GM12873 (cell line): ENCODE data around the gene AFDN.
A peak's percentile ranks its signal among the peaks of the same experiment; 100 is the strongest.

Source experiments
- TF ChIP-seq, protein P1 (sequence below): IDR thresholded peaks from 2 replicates; pipeline ENCODE4 v1.5.1; 2012; ENCODE audit warnings: low read depth, mild to moderate bottlenecking, moderate library complexity, low read length, control low read depth; ENCODE audit not compliant: insufficient read depth; ENCODE audit errors: missing control alignments

Gene AFDN

GRCh38 chr6:167888098-167888497 is 61.4 kb downstream of the AFDN start:
- TF ChIP-seq, protein P1, sequence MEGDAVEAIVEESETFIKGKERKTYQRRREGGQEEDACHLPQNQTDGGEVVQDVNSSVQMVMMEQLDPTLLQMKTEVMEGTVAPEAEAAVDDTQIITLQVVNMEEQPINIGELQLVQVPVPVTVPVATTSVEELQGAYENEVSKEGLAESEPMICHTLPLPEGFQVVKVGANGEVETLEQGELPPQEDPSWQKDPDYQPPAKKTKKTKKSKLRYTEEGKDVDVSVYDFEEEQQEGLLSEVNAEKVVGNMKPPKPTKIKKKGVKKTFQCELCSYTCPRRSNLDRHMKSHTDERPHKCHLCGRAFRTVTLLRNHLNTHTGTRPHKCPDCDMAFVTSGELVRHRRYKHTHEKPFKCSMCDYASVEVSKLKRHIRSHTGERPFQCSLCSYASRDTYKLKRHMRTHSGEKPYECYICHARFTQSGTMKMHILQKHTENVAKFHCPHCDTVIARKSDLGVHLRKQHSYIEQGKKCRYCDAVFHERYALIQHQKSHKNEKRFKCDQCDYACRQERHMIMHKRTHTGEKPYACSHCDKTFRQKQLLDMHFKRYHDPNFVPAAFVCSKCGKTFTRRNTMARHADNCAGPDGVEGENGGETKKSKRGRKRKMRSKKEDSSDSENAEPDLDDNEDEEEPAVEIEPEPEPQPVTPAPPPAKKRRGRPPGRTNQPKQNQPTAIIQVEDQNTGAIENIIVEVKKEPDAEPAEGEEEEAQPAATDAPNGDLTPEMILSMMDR, result no peak

DNA sequence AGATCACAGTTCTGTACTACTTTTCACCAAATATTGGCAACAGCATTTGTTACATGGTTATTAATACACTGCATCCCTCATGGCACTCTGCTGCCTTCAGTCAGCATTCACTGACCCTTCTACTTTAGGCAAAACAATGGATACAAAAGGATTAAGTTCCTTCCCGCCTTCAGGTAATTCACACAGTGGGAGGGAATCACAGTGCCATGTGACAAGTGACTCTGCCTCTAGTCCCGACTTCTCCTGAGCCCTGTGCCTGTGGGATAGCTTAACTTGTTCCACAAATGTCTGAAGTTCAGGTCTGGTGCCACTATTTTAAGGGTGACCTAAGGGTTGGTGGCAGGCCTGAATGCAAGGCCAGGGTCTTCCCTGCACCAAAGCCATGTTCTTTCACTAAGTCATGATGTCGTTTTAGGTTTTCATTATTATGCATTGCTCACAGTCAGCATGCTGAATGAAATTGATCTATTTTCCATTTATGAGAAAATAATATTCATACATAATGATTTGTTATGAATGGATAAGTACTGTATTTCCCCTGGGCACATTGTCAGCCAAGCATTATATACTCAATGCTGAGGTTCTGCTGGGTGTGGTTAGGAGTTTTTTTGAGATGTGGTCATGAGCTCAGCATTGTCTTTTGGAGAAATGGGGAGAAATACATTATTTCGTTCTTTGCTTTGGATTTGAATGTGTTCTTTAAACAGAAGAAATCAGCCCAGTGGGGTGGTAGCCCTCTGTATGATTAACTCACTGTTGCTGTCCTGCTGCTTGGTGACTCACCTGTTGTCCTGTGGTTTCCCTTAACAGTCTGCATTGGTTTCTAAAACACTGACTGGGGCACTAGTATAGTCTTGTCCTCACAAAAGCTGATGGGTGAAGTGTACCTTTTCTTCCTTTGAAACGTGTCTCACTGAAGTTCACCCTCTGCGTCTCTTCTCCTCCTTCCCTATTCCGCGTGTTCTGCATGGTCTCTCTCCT is 66.4 kb downstream of the AFDN start:
- TF ChIP-seq, protein P1, result no peak

DNA sequence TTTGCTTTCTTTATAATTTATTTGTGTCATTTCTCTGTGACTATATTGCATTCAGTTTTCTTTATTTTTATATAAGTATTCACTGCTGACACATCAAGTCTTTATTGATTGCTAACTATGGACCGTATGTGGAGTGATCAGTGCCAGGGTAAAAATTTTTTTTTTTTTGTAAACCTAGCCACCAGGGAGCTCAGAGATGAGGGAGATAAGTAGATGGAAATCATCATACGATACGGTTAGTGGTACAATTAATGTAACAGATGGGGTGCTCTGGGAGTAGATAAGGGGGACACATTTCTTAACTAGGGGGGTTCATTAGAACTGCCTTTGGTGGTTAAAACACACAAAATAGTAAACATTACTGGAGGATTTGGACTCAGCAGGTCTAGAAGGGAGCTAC is 68.3 kb downstream of the AFDN start:
- TF ChIP-seq, protein P1, result no peak

GRCh38 chr6:167896648-167897047 is 69.9 kb downstream of the AFDN start:
- TF ChIP-seq, protein P1, result no peak

- TF ChIP-seq, protein P1, result peak; percentile 56
Observed at GRCh38 chr6:167898673-167899311, 72.1 kb downstream of the AFDN start.

DNA sequence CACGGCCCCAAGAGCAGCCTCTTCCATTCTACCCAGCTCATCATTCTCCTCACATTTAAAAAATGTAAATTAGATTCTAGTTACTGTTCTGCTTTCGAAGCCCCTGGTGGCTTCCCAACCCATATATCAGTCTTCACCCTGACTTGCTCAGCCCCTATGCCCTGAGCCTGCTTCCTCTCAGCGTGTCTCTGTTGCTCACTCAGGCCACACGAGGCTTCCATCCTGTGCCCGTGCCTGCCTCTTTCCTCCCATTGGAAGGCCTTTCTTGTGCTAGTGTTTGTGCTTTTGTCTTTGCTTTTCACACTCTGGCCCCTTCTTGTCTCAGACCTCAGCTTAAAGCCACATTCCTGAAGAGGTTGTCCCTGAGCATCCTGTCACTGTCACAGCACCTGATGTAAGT is 78.1 kb downstream of the AFDN start:
- TF ChIP-seq, protein P1, result no peak

DNA sequence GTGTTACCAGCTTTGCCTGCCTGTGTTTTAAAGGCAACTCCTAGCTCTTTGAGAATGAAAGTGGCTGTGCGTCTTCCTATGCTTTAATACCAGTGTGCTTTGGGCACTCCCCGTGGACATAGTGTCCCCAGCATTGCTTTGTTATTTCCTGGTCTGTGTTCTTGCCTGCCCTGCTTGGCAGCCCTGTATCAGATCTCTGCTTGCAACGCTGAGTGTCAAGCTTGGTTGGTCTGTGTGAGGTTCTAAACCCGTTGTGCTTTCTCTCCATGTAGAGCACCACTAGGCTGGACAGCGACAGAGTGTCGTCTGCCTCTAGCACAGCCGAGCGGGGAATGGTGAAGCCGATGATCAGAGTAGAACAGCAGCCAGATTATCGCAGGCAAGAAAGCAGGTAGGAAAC is 80.2 kb downstream of the AFDN start:
- TF ChIP-seq, protein P1, result no peak
